Panc1 (cell line): Measurements from ENCODE around the gene CDH13. TPM values are rescaled to one million over a fixed set of nuclear protein-coding genes. Genes with fewer than 3 reads are reported as not detected.

Experiments
- ATAC-seq: fragments of 200-7000 bp; cut with Tn5 transposase; 2 replicates; pipeline ENCODE4 v1.9.1; 2020; ENCODE audit warnings: mild to moderate bottlenecking, moderate library complexity
- BruUV-seq: library from RNA; stranded (reverse); fragments of 400-500 nt; replicated peaks from 2 replicates; lab custom pipeline; 2021; lab: Mats Ljungman, UMichigan
- CTCF ChIA-PET: fragments of 300-600 bp; sonication (Branson Sonifier 250); formaldehyde crosslinking; loops from one replicate; lab custom pipeline; 2022; ENCODE audit warnings: antibody characterized with exemption; lab: Charles Lee
- POLR2A ChIA-PET: fragments of 300-600 bp; sonication (Branson Sonifier 250); formaldehyde crosslinking; loops from one replicate; lab custom pipeline; 2022; ENCODE audit warnings: antibody characterized with exemption; lab: Charles Lee
- DNase-seq: peaks from one replicate; pipeline ENCODE4 v3.0.0-alpha.2; 2010; ENCODE audit warnings: low read depth, low spot score
- H3K27ac ChIP-seq: 2 replicates; pipeline ENCODE4 v1.5.1; 2011; ENCODE audit warnings: mild to moderate bottlenecking, low read length, inconsistent platforms
- H3K27me3 ChIP-seq: fragments of 200-500 bp; sonication (Bioruptor generic); 2 replicates; pipeline ENCODE4 v1.6.0; 2014; ENCODE audit warnings: low read length, inconsistent platforms; ENCODE audit not compliant: control insufficient read depth, insufficient read depth
- H3K36me3 ChIP-seq: fragments of 200-500 bp; sonication (Bioruptor generic); 2 replicates; pipeline ENCODE4 v1.5.1; 2014; ENCODE audit warnings: inconsistent platforms, mild to moderate bottlenecking, low read length, moderate library complexity; ENCODE audit not compliant: control insufficient read depth, insufficient read depth
- H3K4me1 ChIP-seq: 2 replicates; pipeline ENCODE4 v1.5.1; 2011; ENCODE audit warnings: inconsistent platforms, mild to moderate bottlenecking, low read length, moderate library complexity; ENCODE audit not compliant: control insufficient read depth, insufficient read depth
- H3K4me3 ChIP-seq, 2 experiments: 2 replicates each; pipeline ENCODE4 v1.5.1; 2011 to 2012; ENCODE audit warnings: low read depth in 2 of 2, low read length in 2 of 2, mild to moderate bottlenecking in 2 of 2, inconsistent platforms in 1 of 2, moderate library complexity in 1 of 2
- H3K9me3 ChIP-seq: fragments of 200-500 bp; sonication (Bioruptor generic); 2 replicates; pipeline ENCODE4 v1.5.1; 2014; ENCODE audit warnings: low read depth, mild to moderate bottlenecking, inconsistent platforms, low read length, moderate library complexity; ENCODE audit not compliant: control insufficient read depth, insufficient read depth
- CTCF ChIP-seq: fragments of 450-650 bp; IDR thresholded peaks from 2 replicates; pipeline ENCODE4 v1.5.1; 2017; ENCODE audit warnings: mild to moderate bottlenecking
- POLR2AphosphoS5 ChIP-seq: IDR thresholded peaks from 2 replicates; pipeline ENCODE4 v1.6.1; 2012; ENCODE audit warnings: mild to moderate bottlenecking, low read depth, low read length, moderate library complexity
- REST ChIP-seq, 2 experiments: IDR thresholded peaks; 2 replicates each; pipeline ENCODE4 v1.6.1; 2011 to 2012; ENCODE audit warnings: low read depth in 2 of 2, control low read depth in 1 of 2, low read length in 1 of 2, mild to moderate bottlenecking in 1 of 2, moderate library complexity in 1 of 2; ENCODE audit not compliant: insufficient read depth in 1 of 2
- SIN3A ChIP-seq: IDR thresholded peaks from 2 replicates; pipeline ENCODE4 v1.6.1; 2012; ENCODE audit warnings: low read depth, mild to moderate bottlenecking, low read length, moderate library complexity, borderline replicate concordance; ENCODE audit not compliant: insufficient read depth
- TCF7L2 ChIP-seq: IDR thresholded peaks from 2 replicates; pipeline ENCODE4 v1.6.1; 2011; ENCODE audit warnings: mild to moderate bottlenecking, low read depth, low read length, inconsistent platforms
- in situ Hi-C: cut with HindIII; loops from 2 replicates; pipeline ENCODE4 v1.10.0; 2016; ENCODE audit warnings: low sequenced_read_pairs, low pct_unique_long_range_greater_than_20kb
- intact Hi-C: fragments of 100-400 bp; cut with micrococcal nuclease; formaldehyde crosslinking; loops from one replicate; pipeline ENCODE4 v1.10.0; 2022; ENCODE audit not compliant: unreplicated experiment
- total RNA-seq: library from RNA; stranded (reverse); gene quantifications from one replicate; pipeline ENCODE4 v1.2.1, GENCODE V29; 2021; ENCODE audit not compliant: unreplicated experiment

Gene CDH13
- total RNA-seq, 1 experiment from 2014 or later, result not detected

GRCh38 chr16:82612263-82612662 is 14.5 kb upstream of the CDH13 start:
- ChIA-PET POLR2A (no interaction called here), CTCF (no interaction called here)
- no peak overlapping the region for H3K27ac ChIP-seq
- H3K36me3 ChIP-seq, result no peaks in the 10 kb centered on the region
- in situ Hi-C loops (no loop called here), intact Hi-C loops (no loop called here)
- no peak overlapping the region for H3K4me3 ChIP-seq
- no peaks in the 10 kb centered on the region for H3K27me3 ChIP-seq
- TF ChIP-seq REST (IDR thresholded peaks at IDR 0.05; ENCODE audit: insufficient read depth in 1 of 2, low read depth in 2 of 2, low read length in 1 of 2), result no peak
- no peak for TF ChIP-seq TCF7L2
- no peak for TF ChIP-seq CTCF
- TF ChIP-seq POLR2AphosphoS5, result no peak
- TF ChIP-seq SIN3A, result no peak
- no peaks in the 10 kb centered on the region for H3K9me3 ChIP-seq
- ATAC-seq, result no peak
- BruUV-seq, result no TSS peak
- no peaks in the 10 kb centered on the region for H3K4me1 ChIP-seq
- no peak for DNase-seq

GRCh38 chr16:82616356-82616755 is 10.4 kb upstream of the CDH13 start:
- ChIA-PET CTCF (no interaction called here), POLR2A (no interaction called here)
- no peaks in the 10 kb centered on the region for H3K27me3 ChIP-seq
- H3K4me1 ChIP-seq, result no peaks in the 10 kb centered on the region
- ATAC-seq (no peak), DNase-seq (no peak)
- H3K9me3 ChIP-seq, result no peaks in the 10 kb centered on the region
- no peak overlapping the region for H3K27ac ChIP-seq
- TF ChIP-seq POLR2AphosphoS5, result no peak
- TF ChIP-seq TCF7L2, result no peak
- no peak for TF ChIP-seq REST (IDR thresholded peaks at IDR 0.05; ENCODE audit: insufficient read depth in 1 of 2, low read depth in 2 of 2, low read length in 1 of 2)
- no peak for TF ChIP-seq SIN3A
- TF ChIP-seq CTCF, result no peak
- intact Hi-C loops, result no loop called here
- no peak overlapping the region for H3K4me3 ChIP-seq
- in situ Hi-C loops, result no loop called here
- H3K36me3 ChIP-seq, result no peaks in the 10 kb centered on the region
- BruUV-seq, result no TSS peak
